Esophagus (tissue), 2 donors: Measurements from ENCODE around the gene FNBP1L. TPM values are rescaled to one million over a fixed set of nuclear protein-coding genes. Genes with fewer than 3 reads are reported as not detected.
"Not testable (repeated sequence)": the region's sequence is repeated elsewhere in the genome, so short reads cannot be mapped to it uniquely, and the experiment has no call there.

Experiments
- H3K27ac ChIP-seq, 2 donors: one replicate each; pipeline ENCODE4 v1.5.1; 2013; ENCODE audit warnings: low read depth in 2 of 2, mild to moderate bottlenecking in 2 of 2, inconsistent platforms in 1 of 2, low read length in 1 of 2, moderate library complexity in 1 of 2
- H3K27me3 ChIP-seq, 2 donors: one replicate each; pipeline ENCODE4 v1.6.1; 2013; ENCODE audit warnings: low read length in 2 of 2, control low read depth in 1 of 2, mild to moderate bottlenecking in 1 of 2; ENCODE audit not compliant: insufficient read depth in 2 of 2, control insufficient read depth in 1 of 2
- H3K36me3 ChIP-seq, 2 donors: one replicate each; pipeline ENCODE4 v1.6.1; 2013; ENCODE audit warnings: low read length in 1 of 2; ENCODE audit not compliant: control insufficient read depth in 2 of 2, insufficient read depth in 2 of 2
- H3K4me1 ChIP-seq, 2 donors: one replicate each; pipeline ENCODE4 v1.6.1; 2013; ENCODE audit warnings: low read length in 1 of 2; ENCODE audit not compliant: control insufficient read depth in 2 of 2, insufficient read depth in 2 of 2
- H3K4me3 ChIP-seq, 2 donors: one replicate each; pipeline ENCODE4 v1.5.1; 2013; ENCODE audit warnings: low read length in 2 of 2, mild to moderate bottlenecking in 2 of 2, low read depth in 1 of 2, moderate library complexity in 1 of 2
- H3K9me3 ChIP-seq, 2 donors: one replicate each; pipeline ENCODE4 v1.6.1; 2013; ENCODE audit warnings: mild to moderate bottlenecking in 2 of 2, low read depth in 1 of 2, low read length in 1 of 2, moderate library complexity in 1 of 2; ENCODE audit not compliant: control insufficient read depth in 2 of 2, insufficient read depth in 1 of 2
- WGBS, 2 donors: extraction: QIAGEN DNeasy Blood & Tissue Kit; methylation state at CpG; one replicate each; pipeline ENCODE4 v1.1.7; 2013; 5-methylcytosine and 5-hydroxymethylcytosine counted together
- polyA plus RNA-seq, 2 donors: library from polyadenylated mRNA; stranded (reverse); fragments of 200-250 nt; gene quantifications; one replicate each; pipeline ENCODE4 v1.2.3, GENCODE V29; 2013
- donor health status: healthy with polysubstance abuse.
- donor health status: Bipolar disorder and iron deficiency.

FNBP1L gene
- polyA plus RNA-seq, 2 donors, result 4.7 to 7.9 TPM

DNA sequence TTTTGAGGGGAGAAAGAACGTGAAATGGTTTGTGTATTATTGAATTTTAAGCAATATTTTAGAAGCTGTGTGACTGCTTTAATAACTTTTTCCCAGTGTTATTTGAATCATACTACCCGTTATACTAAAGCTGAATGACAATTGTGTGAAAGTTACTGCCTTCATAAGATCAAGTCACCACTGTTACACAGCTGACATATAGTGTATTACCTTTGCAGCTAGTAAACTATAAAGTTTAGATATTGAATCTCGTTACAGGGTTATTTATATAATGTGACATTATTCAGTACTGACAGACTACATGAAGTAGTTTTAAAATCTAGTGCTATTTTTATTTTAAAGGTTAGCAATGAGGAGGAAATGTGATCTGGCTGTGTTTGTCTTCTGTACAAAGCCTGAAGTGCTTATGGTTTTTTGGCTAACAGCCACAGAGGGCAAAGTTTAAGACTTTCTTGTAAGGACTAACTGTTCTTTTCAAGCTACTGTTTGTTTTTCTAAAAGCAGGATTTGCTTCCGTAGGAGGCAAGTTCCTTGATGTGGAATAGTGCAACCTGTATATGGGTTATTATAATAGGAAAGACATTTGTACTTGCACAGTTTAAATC lies 106.1 kb downstream of the FNBP1L start:
- 42 to 45% methylated on average over 4 of the region's 4 CpGs for WGBS, 2 donors
- not testable (repeated sequence) for H3K9me3 ChIP-seq, H3K36me3 ChIP-seq, H3K27me3 ChIP-seq, H3K27ac ChIP-seq, H3K4me1 ChIP-seq, H3K4me3 ChIP-seq

- no peaks in the 10 kb centered on the region for H3K27me3 ChIP-seq
- no peak overlapping the region for H3K27ac ChIP-seq
- H3K4me3 ChIP-seq, result no peak overlapping the region
- H3K36me3 ChIP-seq, result no peaks in the 10 kb centered on the region
- peaks cover 0 to 2% of the 10 kb centered on the region in 2 donors for H3K4me1 ChIP-seq
- 53 to 71% methylated on average over 7 of the region's 7 CpGs for WGBS, 2 donors
- H3K9me3 ChIP-seq, result no peaks in the 10 kb centered on the region
Observed at GRCh38 chr1:93554883-93555872, 107.3 kb downstream of the FNBP1L start.

GRCh38 chr1:93556291-93556690 lies 108.4 kb downstream of the FNBP1L start:
- no peak overlapping the region for H3K27ac ChIP-seq
- no peaks in the 10 kb centered on the region for H3K27me3 ChIP-seq
- peaks cover 0 to 2% of the 10 kb centered on the region in 2 donors for H3K4me1 ChIP-seq
- no peaks in the 10 kb centered on the region for H3K9me3 ChIP-seq
- H3K36me3 ChIP-seq, result no peaks in the 10 kb centered on the region
- WGBS, 2 donors, result 79 to 95% methylated on average over 2 of the region's 2 CpGs
- H3K4me3 ChIP-seq, result no peak overlapping the region

DNA sequence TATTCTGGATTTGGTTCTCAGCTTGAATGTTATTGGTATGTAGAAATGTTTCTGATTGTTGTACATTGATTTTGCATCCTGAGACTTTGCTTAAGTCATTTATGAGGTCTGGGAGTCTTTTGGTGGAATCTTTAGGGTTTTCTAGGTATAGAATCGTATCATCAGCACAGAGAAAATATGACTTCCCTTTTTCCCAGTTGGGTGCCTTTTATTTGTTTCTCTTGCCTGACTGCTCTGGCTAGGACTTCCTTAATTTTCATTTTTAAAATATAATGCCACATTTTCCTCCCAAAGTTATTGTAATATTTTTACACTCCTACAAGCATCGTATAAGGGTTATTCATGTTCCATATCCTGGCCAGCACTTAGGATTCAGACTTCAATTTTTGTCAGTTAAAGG lies 111.1 kb downstream of the FNBP1L start:
- Histone ChIP-seq H3K9me3 (no peaks in the 10 kb centered on the region), H3K27ac (no peak overlapping the region), H3K4me3 (no peak overlapping the region), H3K4me1 (peaks cover 0 to 2% of the 10 kb centered on the region in 2 donors), H3K36me3 (no peaks in the 10 kb centered on the region), H3K27me3 (no peaks in the 10 kb centered on the region)
- WGBS, 2 donors, result 86 to 89% methylated on average over 2 of the region's 2 CpGs

DNA sequence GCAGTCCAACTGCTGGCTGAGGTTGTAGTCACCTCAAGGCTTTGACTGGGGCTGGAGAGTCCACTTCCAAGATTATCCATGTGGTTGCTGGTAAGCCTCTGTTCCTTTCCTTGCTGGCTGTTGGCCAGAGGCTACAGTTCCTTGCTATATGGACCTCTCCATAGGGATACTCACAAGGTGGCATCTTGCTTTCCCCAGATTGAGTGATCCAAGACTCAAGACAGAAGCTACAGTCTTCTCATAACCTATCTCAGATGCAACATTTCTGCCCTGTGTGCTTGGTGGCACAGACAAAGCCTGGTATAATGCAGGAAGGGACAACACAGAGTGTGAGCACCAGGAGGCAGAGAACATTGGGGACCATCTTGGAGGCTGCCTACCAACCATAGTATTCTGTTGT lies 111.8 kb downstream of the FNBP1L start:
- no peaks in the 10 kb centered on the region for H3K27me3 ChIP-seq
- no peaks in the 10 kb centered on the region for H3K9me3 ChIP-seq
- H3K36me3 ChIP-seq, result no peaks in the 10 kb centered on the region
- H3K4me1 ChIP-seq, result peaks cover 0 to 2% of the 10 kb centered on the region in 2 donors
- H3K4me3 ChIP-seq, result no peak overlapping the region
- no peak overlapping the region for H3K27ac ChIP-seq

DNA sequence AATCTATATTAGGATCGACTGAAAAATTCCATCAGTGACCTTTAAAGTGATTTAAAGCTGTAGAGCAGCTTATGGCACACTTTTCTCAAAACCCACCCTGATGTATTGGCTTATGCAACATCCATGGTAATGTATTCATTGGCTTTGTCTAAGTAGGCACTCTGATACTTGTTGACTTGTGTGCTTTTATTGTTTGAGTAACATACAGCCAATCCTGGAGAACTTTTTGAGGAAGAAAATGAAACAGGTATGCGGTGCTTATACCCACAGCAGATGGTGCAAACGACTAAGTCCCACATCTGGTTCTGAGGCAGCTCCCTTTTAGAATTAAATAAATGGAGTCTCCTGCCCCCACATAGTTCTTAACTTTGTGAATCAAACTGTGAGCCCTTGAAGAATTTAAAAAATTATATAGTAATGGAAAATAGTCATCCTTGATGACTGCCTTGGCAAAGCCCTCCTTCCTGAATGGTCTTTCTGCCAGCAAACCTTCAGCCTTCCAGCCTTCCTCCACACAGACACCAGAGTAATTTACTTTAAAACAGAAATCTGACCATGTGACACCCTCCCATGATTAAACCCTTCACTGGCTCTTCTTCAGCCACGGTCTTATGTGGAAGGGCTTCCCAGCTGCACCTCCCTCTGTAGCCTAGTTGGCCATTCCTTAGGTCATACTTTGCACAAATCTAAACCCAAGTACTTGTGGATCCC lies 117.7 kb downstream of the FNBP1L start:
- WGBS, 2 donors, result 75 to 78% methylated on average over 4 of the region's 4 CpGs
- Histone ChIP-seq H3K27ac (no peak overlapping the region), H3K27me3 (no peaks in the 10 kb centered on the region), H3K4me3 (no peak overlapping the region), H3K9me3 (no peaks in the 10 kb centered on the region), H3K36me3 (peaks cover 4 to 10% of the 10 kb centered on the region in 2 donors), H3K4me1 (peaks cover 0 to 4% of the 10 kb centered on the region in 2 donors)

- Histone ChIP-seq H3K36me3 (peaks cover 4 to 10% of the 10 kb centered on the region in 2 donors), H3K9me3 (no peaks in the 10 kb centered on the region), H3K4me1 (peaks cover 0 to 4% of the 10 kb centered on the region in 2 donors), H3K27ac (no peak overlapping the region), H3K27me3 (no peaks in the 10 kb centered on the region), H3K4me3 (no peak overlapping the region)
- WGBS, 2 donors, result 82 to 83% methylated on average over 10 of the region's 10 CpGs
Observed at GRCh38 chr1:93566227-93566626, 118.3 kb downstream of the FNBP1L start.

- peaks cover 0 to 4% of the 10 kb centered on the region in 2 donors for H3K4me1 ChIP-seq
- WGBS, 2 donors, result 81% methylated on average over 15 of the region's 15 CpGs
- H3K27me3 ChIP-seq, result no peaks in the 10 kb centered on the region
- no peak overlapping the region for H3K4me3 ChIP-seq
- no peaks in the 10 kb centered on the region for H3K9me3 ChIP-seq
- H3K27ac ChIP-seq, result peak overlapping the region; percentile 65 to 88
- peaks cover 4 to 15% of the 10 kb centered on the region in 2 donors for H3K36me3 ChIP-seq
Observed at GRCh38 chr1:93567255-93567918, 119.5 kb downstream of the FNBP1L start.

DNA sequence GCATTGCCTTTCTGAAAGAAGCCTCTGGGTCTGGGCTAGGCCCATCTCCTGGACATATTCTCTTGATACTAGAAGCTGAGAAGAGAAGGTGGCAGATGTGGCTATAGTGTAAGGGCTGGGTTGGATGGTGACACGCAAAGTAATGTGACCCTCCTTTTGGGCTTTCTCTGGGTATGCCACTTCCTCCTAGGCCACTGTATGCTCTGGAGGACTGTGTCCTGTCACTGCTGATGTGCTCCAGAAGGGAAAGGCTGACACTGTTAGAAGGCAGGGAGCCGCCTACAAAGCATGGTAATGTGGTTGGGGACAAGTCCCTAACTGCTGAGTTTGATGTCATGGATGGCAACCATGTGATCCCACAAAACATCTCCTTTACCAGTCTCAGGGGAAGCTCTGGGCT lies 121.6 kb downstream of the FNBP1L start:
- Histone ChIP-seq H3K9me3 (no peaks in the 10 kb centered on the region), H3K36me3 (peaks cover 4 to 16% of the 10 kb centered on the region in 2 donors), H3K27ac (peak overlapping the region in 1 of 2 donors; percentile 7), H3K4me3 (no peak overlapping the region), H3K27me3 (no peaks in the 10 kb centered on the region), H3K4me1 (peaks cover 0 to 4% of the 10 kb centered on the region in 2 donors)
- 93 to 95% methylated on average over 2 of the region's 2 CpGs for WGBS, 2 donors
